ENCODE data around the gene ZC3HAV1.
A peak's percentile ranks its signal among the peaks of the same experiment; 100 is the strongest.
"Not testable (repeated sequence)": the region's sequence is repeated elsewhere in the genome, so short reads cannot be mapped to it uniquely, and the experiment has no call there.

The ZC3HAV1 gene

DNA sequence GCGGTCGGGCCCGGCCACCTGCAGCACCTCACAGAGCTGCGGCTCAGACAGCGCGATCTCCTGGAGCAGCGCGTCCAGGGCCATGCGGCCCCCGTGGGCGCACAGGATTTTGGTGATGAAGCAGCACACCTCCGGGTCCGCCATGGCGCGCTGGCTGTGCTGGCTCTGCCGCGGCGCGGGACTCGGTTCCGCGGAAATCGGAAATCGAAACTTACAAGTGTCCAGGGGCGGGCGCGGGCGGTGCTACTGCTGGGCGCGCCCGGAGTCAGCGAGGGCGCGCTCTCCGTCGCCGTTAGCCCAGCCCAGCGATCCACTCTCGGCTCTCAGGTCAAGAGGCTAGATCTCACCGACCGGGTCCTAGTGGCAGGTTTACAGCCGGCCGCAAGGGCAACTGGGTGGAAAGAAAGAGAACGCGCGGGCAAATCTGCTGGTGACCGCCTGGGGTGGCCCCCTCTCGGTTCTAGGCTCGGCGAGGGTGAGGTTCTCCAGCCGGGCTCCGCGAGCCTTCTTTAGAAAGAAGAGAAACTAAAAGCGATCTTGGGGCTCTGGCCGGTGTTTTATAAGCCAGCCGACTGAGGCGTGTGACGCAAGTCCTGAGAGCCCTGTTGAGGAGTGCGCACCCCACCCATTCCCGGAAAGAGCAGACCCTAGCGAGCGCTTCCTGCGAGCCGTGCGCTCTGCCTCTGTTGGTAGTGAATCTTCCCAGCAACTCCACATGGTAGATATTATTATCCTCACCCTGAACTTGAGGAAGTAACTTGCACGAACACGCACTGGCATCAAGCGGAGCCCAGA is at the start of gene ZC3HAV1:
TSS of gene ZC3HAV1 (minus strand) at position 533 of the 795 bp plus-strand sequence. CDS start at position 144, 389 bp downstream.
- TF ChIP-seq CTCF (conservative IDR thresholded peaks at IDR 0.05) = peak; percentile 28
- TF ChIP-seq ZFX (IDR thresholded peaks at IDR 0.05) = no peak
- H3K27ac ChIP-seq = peak within 1 kb of the TSS; percentile 97

- H3K27ac ChIP-seq = no peak overlapping the region
- TF ChIP-seq CTCF (conservative IDR thresholded peaks at IDR 0.05) (no peak), ZFX (IDR thresholded peaks at IDR 0.05) (no peak)
These were observed 44.3 kb upstream of the ZC3HAV1 start for GRCh38 chr7:139153832-139154231.

- no peak overlapping the region for H3K27ac ChIP-seq
- no peak for TF ChIP-seq CTCF (conservative IDR thresholded peaks at IDR 0.05)
- no peak for TF ChIP-seq ZFX (IDR thresholded peaks at IDR 0.05)
These were observed 42.6 kb upstream of the ZC3HAV1 start for GRCh38 chr7:139152149-139152548.

GRCh38 chr7:139139150-139139549 is 29.6 kb upstream of the ZC3HAV1 start:
- TF ChIP-seq CTCF (conservative IDR thresholded peaks at IDR 0.05) = no peak
- no peak for TF ChIP-seq ZFX (IDR thresholded peaks at IDR 0.05)
- no peak overlapping the region for H3K27ac ChIP-seq

GRCh38 chr7:139133335-139134139 is 24.0 kb upstream of the ZC3HAV1 start:
- peak overlapping the region; percentile 37 for H3K27ac ChIP-seq
- TF ChIP-seq ZFX (IDR thresholded peaks at IDR 0.05) (peak; percentile 71; the same call in 1 of the 2 replicates), CTCF (conservative IDR thresholded peaks at IDR 0.05) (no peak)

GRCh38 chr7:139132887-139133286 is 23.4 kb upstream of the ZC3HAV1 start:
- TF ChIP-seq CTCF (conservative IDR thresholded peaks at IDR 0.05) = no peak
- TF ChIP-seq ZFX (IDR thresholded peaks at IDR 0.05) = no peak
- peak overlapping the region; percentile 37; the same call in 1 of the 2 replicates for H3K27ac ChIP-seq

GRCh38 chr7:139131601-139132041 is 22.1 kb upstream of the ZC3HAV1 start:
- TF ChIP-seq ZFX (IDR thresholded peaks at IDR 0.05) (no peak), CTCF (conservative IDR thresholded peaks at IDR 0.05) (no peak)
- no peak overlapping the region for H3K27ac ChIP-seq

DNA sequence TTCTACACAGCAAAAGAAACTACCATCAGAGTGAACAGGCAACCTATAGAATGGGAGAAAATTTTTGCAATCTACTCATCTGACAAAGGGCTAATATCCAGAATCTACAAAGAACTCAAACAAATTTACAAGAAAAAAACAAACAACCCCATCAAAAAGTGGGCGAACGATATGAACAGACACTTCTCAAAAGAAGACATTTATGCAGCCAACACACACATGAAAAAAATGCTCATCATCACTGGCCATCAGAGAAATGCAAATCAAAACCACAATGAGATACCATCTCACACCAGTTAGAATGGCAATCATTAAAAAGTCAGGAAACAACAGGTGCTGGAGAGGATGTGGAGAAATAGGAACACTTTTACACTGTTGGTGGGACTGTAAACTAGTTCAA is 20.3 kb upstream of the ZC3HAV1 start:
- not testable (repeated sequence) for H3K27ac ChIP-seq
